Measurements from ENCODE around the gene SLC44A5. TPM values are rescaled to one million over a fixed set of nuclear protein-coding genes. Genes with fewer than 3 reads are reported as not detected.

The SLC44A5 gene
- total RNA-seq, 3 donors from 2014 or later, result 0.16 to 3.6 (median 3.5) TPM

DNA sequence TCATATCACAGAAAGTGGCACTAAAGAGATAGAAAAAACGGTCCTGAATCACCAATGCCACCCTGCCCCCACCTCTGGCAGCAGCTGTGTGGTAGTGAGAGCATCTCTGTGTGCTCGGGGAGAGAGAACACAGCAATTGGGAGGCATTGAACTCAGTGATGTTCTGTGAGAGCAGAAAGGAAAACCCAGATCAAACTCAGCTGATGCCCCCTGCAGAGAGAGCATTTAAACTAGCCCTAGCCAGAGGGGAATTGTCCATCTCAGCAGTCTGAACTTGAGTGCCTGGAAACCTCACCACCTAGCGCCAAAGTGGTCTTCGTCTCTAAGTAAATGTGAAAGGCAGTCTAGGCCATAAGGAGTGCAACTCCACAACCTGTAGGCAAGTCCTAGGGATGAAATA lies 21.3 kb downstream of the SLC44A5 start:
- TF ChIP-seq POLR2AphosphoS5 (IDR thresholded peaks at IDR 0.05), result no peak
- no peak for TF ChIP-seq CTCF (IDR thresholded peaks at IDR 0.05)
- no peak for TF ChIP-seq POLR2A (IDR thresholded peaks at IDR 0.05)
- H3K36me3 ChIP-seq, result no peaks in the 10 kb centered on the region
- no peak overlapping the region for H3K4me3 ChIP-seq
- intact Hi-C loops (cut with DNase I; ENCODE audit: low total_unique reads), result no loop called here
- DNase-seq (ENCODE audit: low spot score in 2 of 2), result no peak
- H3K27ac ChIP-seq, result no peak overlapping the region
- H3K4me1 ChIP-seq, result no peaks in the 10 kb centered on the region
- no peaks in the 10 kb centered on the region for H3K27me3 ChIP-seq
- no peaks in the 10 kb centered on the region for H3K9me3 ChIP-seq

DNA sequence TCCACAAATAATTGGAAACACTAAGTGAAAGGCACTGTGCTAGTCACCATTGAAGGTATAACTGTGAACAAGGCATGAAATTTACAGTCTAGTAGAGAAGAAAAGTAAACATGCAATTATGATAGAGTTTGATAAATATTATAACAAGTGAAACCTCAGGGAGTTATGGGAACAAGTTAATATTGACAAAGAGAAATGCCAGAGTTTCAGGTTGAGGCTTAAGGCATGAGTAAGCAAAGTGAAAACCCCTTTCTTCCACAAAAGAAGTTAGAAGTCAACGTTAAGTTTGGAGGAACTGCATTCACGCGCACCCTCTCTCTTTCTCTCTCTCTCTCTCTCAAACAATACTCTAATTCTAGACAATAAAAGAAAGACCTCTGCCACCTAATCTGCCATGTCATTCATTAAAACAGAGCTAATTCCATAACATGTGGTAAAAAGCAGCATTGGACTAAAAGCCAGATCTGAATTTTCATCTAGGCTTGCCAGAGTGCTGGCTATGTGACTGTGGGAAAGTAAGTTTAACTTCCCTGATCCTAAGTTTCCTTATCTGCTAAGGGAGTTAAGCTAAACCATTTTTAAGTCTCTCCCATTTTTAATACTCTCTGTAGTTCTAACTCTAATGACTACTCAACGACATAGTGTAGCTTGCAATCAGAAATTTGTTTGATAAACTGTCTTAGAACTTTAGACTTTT lies 22.0 kb downstream of the SLC44A5 start:
- no peak overlapping the region for H3K27ac ChIP-seq
- no peaks in the 10 kb centered on the region for H3K9me3 ChIP-seq
- TF ChIP-seq CTCF (IDR thresholded peaks at IDR 0.05) (no peak), POLR2AphosphoS5 (IDR thresholded peaks at IDR 0.05) (no peak), POLR2A (IDR thresholded peaks at IDR 0.05) (no peak)
- intact Hi-C loops (cut with DNase I; ENCODE audit: low total_unique reads), result no loop called here
- no peak for DNase-seq (ENCODE audit: low spot score in 2 of 2)
- no peaks in the 10 kb centered on the region for H3K4me1 ChIP-seq
- no peaks in the 10 kb centered on the region for H3K36me3 ChIP-seq
- no peak overlapping the region for H3K4me3 ChIP-seq
- H3K27me3 ChIP-seq, result no peaks in the 10 kb centered on the region

DNA sequence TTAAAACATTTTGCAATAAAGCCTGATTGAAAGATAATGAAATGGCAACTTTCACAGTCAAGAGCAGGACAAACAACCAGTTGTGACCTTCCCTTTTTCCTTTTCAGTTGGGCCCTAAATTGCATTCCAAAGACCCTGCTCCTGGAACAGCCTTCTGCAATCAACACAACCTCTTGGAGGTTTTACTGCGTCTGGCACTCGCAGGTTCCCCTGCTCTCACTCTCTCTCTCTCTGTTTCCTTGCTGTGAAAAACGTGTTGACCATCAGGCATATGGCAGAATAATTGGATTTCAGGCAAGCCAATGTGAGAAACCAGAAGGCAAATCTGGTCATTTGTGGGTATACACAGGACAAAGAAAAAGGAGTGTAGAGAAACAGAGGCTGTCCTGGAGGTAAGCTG lies 23.2 kb downstream of the SLC44A5 start:
- intact Hi-C loops (cut with DNase I; ENCODE audit: low total_unique reads), result no loop called here
- no peak for DNase-seq (ENCODE audit: low spot score in 2 of 2)
- H3K4me3 ChIP-seq, result no peak overlapping the region
- H3K27ac ChIP-seq, result no peak overlapping the region
- H3K36me3 ChIP-seq, result no peaks in the 10 kb centered on the region
- no peaks in the 10 kb centered on the region for H3K27me3 ChIP-seq
- TF ChIP-seq POLR2AphosphoS5 (IDR thresholded peaks at IDR 0.05) (no peak), CTCF (IDR thresholded peaks at IDR 0.05) (no peak), POLR2A (IDR thresholded peaks at IDR 0.05) (no peak)
- H3K4me1 ChIP-seq, result no peaks in the 10 kb centered on the region
- no peaks in the 10 kb centered on the region for H3K9me3 ChIP-seq

DNA sequence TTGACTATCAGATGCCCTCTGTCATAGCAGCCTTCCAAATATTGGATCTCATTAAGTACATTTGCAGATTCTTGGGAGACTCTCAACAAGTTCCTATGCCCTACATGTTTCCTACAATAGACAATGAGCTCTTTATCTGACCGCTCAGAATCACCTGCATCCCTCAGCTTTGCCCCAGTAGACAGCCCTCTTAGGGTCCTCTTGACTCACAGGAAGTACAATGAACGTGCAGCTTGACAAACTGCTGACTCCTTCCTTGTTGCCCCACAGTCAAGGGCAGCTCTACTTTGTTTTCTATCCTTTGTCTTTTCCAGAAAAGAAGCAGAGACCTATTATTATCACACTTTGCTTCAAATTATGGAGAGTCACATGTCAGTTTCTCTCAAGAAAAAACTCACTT lies 27.6 kb downstream of the SLC44A5 start:
- H3K27ac ChIP-seq, result no peak overlapping the region
- no peak for DNase-seq (ENCODE audit: low spot score in 2 of 2)
- intact Hi-C loops (cut with DNase I; ENCODE audit: low total_unique reads), result no loop called here
- H3K36me3 ChIP-seq, result no peaks in the 10 kb centered on the region
- no peaks in the 10 kb centered on the region for H3K4me1 ChIP-seq
- no peaks in the 10 kb centered on the region for H3K9me3 ChIP-seq
- H3K27me3 ChIP-seq, result no peaks in the 10 kb centered on the region
- TF ChIP-seq POLR2A (IDR thresholded peaks at IDR 0.05) (no peak), POLR2AphosphoS5 (IDR thresholded peaks at IDR 0.05) (no peak), CTCF (IDR thresholded peaks at IDR 0.05) (no peak)
- H3K4me3 ChIP-seq, result no peak overlapping the region

DNA sequence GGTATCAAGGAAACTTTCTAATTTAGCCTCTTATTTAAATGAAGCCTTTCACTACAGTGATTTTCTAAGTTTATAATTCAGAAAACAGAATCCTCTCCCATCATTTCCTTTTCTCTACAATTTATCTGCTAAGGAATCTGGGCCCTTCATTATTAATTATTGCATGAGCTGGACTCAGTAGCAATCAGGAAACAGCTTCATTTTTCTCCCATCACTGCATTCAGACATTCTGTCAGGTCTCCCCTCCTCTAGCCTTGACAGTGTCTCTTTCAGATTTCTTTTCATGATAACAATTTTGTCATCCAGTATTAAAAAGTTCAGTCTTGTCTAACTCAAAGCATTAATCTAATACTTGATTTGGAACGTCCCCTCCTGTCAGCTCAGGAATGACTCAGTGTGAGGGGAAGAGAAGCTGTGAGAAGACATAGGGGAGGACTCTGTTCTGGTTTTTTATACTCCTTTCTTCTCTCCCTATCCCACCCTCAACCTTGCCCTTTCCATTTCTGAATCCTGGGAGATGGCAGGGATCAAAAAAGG lies 28.1 kb downstream of the SLC44A5 start:
- no peaks in the 10 kb centered on the region for H3K9me3 ChIP-seq
- H3K27me3 ChIP-seq, result no peaks in the 10 kb centered on the region
- no peaks in the 10 kb centered on the region for H3K36me3 ChIP-seq
- H3K4me3 ChIP-seq, result no peak overlapping the region
- no peak for TF ChIP-seq CTCF (IDR thresholded peaks at IDR 0.05)
- no peak for TF ChIP-seq POLR2AphosphoS5 (IDR thresholded peaks at IDR 0.05)
- no peak for TF ChIP-seq POLR2A (IDR thresholded peaks at IDR 0.05)
- intact Hi-C loops (cut with DNase I; ENCODE audit: low total_unique reads), result no loop called here
- DNase-seq (ENCODE audit: low spot score in 2 of 2), result no peak
- no peaks in the 10 kb centered on the region for H3K4me1 ChIP-seq
- no peak overlapping the region for H3K27ac ChIP-seq

Data from breast epithelium (tissue), 4 donors.